A549 (cell line): ENCODE data around the gene COL12A1. TPM values are rescaled to one million over a fixed set of nuclear protein-coding genes. Genes with fewer than 3 reads are reported as not detected.

Source experiments
- ATAC-seq, 2 experiments: fragments of 200-7000 bp in 1 of 2; fragments of >200 bp in 1 of 2; cut with Nextera tagmentation in 1 of 2; cut with Tn5 transposase in 1 of 2; 3 replicates each; pipeline versions ENCODE4 v1.8.0 to v1.9.1; 2018 to 2020; ENCODE audit warnings: mild to moderate bottlenecking in 1 of 2, moderate library complexity in 1 of 2
- CTCF ChIA-PET: fragments of 300-600 bp; sonication (Branson Sonifier 250); formaldehyde crosslinking; extraction: SDS; loops from one replicate; lab custom pipeline; 2021; ENCODE audit warnings: antibody characterized with exemption, inconsistent platforms; lab: Yijun Ruan, JAX
- POLR2A ChIA-PET: fragments of 350-600 bp; formaldehyde crosslinking; extraction: SDS; loops from one replicate; lab custom pipeline; 2021; ENCODE audit warnings: antibody characterized with exemption, inconsistent platforms; lab: Yijun Ruan, JAX
- DNase-seq, 2 experiments: peaks; one replicate each; pipeline versions ENCODE4 v3.0.0 to v3.0.0-alpha.2; 2011 to 2016; ENCODE audit warnings: low read depth in 1 of 2, low spot score in 1 of 2
- FAIRE-seq: peaks from 2 replicates; lab custom pipeline; 2011; peaks lifted over from hg19 to GRCh38; lab: Jason Lieb, UNC
- H3K27ac ChIP-seq, 2 experiments: fragments of >200 bp; sonication (Bioruptor Twin); formaldehyde crosslinking; 3 replicates each; pipeline ENCODE4 v1.5.1; 2016 to 2017
- H3K4me1 ChIP-seq: fragments of >200 bp; sonication (Bioruptor Twin); formaldehyde crosslinking; 3 replicates; pipeline ENCODE4 v1.6.1; 2016
- H3K4me2 ChIP-seq: fragments of >200 bp; sonication (Bioruptor Twin); formaldehyde crosslinking; 3 replicates; pipeline ENCODE4 v1.6.1; 2016
- H3K4me3 ChIP-seq: fragments of >200 bp; sonication (Bioruptor Twin); formaldehyde crosslinking; 3 replicates; pipeline ENCODE4 v1.5.1; 2016
- H3K9me3 ChIP-seq: fragments of >200 bp; sonication (Bioruptor Twin); formaldehyde crosslinking; 3 replicates; pipeline ENCODE4 v1.6.1; 2016
- ATOH8 ChIP-seq: fragments of 250-450 bp; sonication (Bioruptor Pico); IDR thresholded peaks from 2 replicates; pipeline ENCODE4 v1.5.0; 2020; ENCODE audit warnings: low read depth, mild to moderate bottlenecking, moderate library complexity
- CHD4 ChIP-seq: fragments of 200-600 bp; sonication (generic); IDR thresholded peaks from 2 replicates; pipeline ENCODE4 v1.6.1; 2016; ENCODE audit warnings: antibody characterized with exemption, mild to moderate bottlenecking, borderline replicate concordance
- E2F6 ChIP-seq: IDR thresholded peaks from 2 replicates; pipeline ENCODE4 v1.6.1; 2012; ENCODE audit warnings: low read depth, borderline replicate concordance
- EHF ChIP-seq: fragments of 250-450 bp; sonication (Bioruptor Pico); IDR thresholded peaks from 2 replicates; pipeline ENCODE4 v1.5.0; 2020; ENCODE audit warnings: mild to moderate bottlenecking
- EHMT2 ChIP-seq: fragments of 200-600 bp; sonication (generic); IDR thresholded peaks from 2 replicates; pipeline ENCODE4 v1.6.1; 2016; ENCODE audit warnings: antibody characterized with exemption, low read depth, mild to moderate bottlenecking, moderate library complexity
- ESRRA ChIP-seq: fragments of 150-350 bp; IDR thresholded peaks from 2 replicates; pipeline ENCODE4 v1.6.1; 2014; ENCODE audit warnings: mild to moderate bottlenecking, low read length, borderline replicate concordance
- FOSB ChIP-seq: fragments of 250-450 bp; sonication (Bioruptor Pico); IDR thresholded peaks from 2 replicates; pipeline ENCODE4 v1.5.0; 2020; ENCODE audit warnings: mild to moderate bottlenecking, moderate library complexity
- HES2 ChIP-seq: fragments of >200 bp; sonication (Bioruptor Twin); formaldehyde crosslinking; IDR thresholded peaks from 2 replicates; pipeline ENCODE4 v1.6.1; 2016
- HEYL ChIP-seq: fragments of 250-450 bp; sonication (Bioruptor Pico); IDR thresholded peaks from 2 replicates; pipeline ENCODE4 v1.8.0; 2021; ENCODE audit warnings: mild to moderate bottlenecking, moderate library complexity
- HMGXB4 ChIP-seq: fragments of 250-450 bp; sonication (Bioruptor Pico); IDR thresholded peaks from 2 replicates; pipeline ENCODE4 v1.5.0; 2021; ENCODE audit warnings: mild to moderate bottlenecking, moderate library complexity, borderline replicate concordance
- HOXB13 ChIP-seq: fragments of 250-450 bp; sonication (Bioruptor Pico); IDR thresholded peaks from 2 replicates; pipeline ENCODE4 v1.5.0; 2020; ENCODE audit warnings: low read depth, mild to moderate bottlenecking, moderate library complexity
- HOXB5 ChIP-seq: fragments of 250-450 bp; sonication (Bioruptor Pico); IDR thresholded peaks from 2 replicates; pipeline ENCODE4 v1.5.0; 2020; ENCODE audit warnings: mild to moderate bottlenecking, moderate library complexity
- JUN ChIP-seq, 2 experiments: fragments of >200 bp; sonication (Bioruptor Twin); formaldehyde crosslinking; IDR thresholded peaks; 2 replicates in 1 of 2; 3 replicates in 1 of 2; pipeline ENCODE4 v1.6.1; 2016 to 2017
- MAFK ChIP-seq: fragments of 450-650 bp; IDR thresholded peaks from 2 replicates; pipeline ENCODE4 v1.6.1; 2014; ENCODE audit not compliant: partially characterized antibody
- MAX ChIP-seq: IDR thresholded peaks from 2 replicates; pipeline ENCODE4 v1.6.1; 2012
- MAZ ChIP-seq: fragments of 150-350 bp; IDR thresholded peaks from 2 replicates; pipeline ENCODE4 v1.6.1; 2014; ENCODE audit warnings: antibody characterized with exemption, low read depth, low read length, borderline replicate concordance
- MYC ChIP-seq: IDR thresholded peaks from 2 replicates; pipeline ENCODE4 v1.6.1; 2012; ENCODE audit warnings: mild to moderate bottlenecking, inconsistent platforms, low read length, improper control_type of control experiment, borderline replicate concordance
- PBX3 ChIP-seq: IDR thresholded peaks from 2 replicates; pipeline ENCODE4 v1.6.1; 2012
- RAD21 ChIP-seq, 2 experiments: fragments of >200 bp in 1 of 2; sonication (Bioruptor Twin) in 1 of 2; formaldehyde crosslinking in 1 of 2; IDR thresholded peaks in 1 of 2; conservative IDR thresholded peaks in 1 of 2; 2 replicates in 1 of 2; 3 replicates in 1 of 2; pipeline ENCODE4 v1.6.1; 2012 to 2018; ENCODE audit warnings: inconsistent platforms in 1 of 2
- RARB ChIP-seq: fragments of 250-450 bp; sonication (Bioruptor Pico); IDR thresholded peaks from 2 replicates; pipeline ENCODE4 v1.8.0; 2021; ENCODE audit warnings: mild to moderate bottlenecking, moderate library complexity
- RNF2 ChIP-seq: fragments of 200-600 bp; sonication (generic); IDR thresholded peaks from 2 replicates; pipeline ENCODE4 v1.6.1; 2016; ENCODE audit warnings: low read depth, mild to moderate bottlenecking, antibody characterized with exemption, moderate library complexity, borderline replicate concordance
- SMC3 ChIP-seq: fragments of >200 bp; sonication (Bioruptor Twin); formaldehyde crosslinking; IDR thresholded peaks from 3 replicates; pipeline ENCODE4 v1.6.1; 2018; ENCODE audit warnings: inconsistent platforms
- SREBF2 ChIP-seq: fragments of 450-650 bp; IDR thresholded peaks from 2 replicates; pipeline ENCODE4 v1.6.1; 2014; ENCODE audit warnings: mild to moderate bottlenecking, moderate library complexity
- TP53 ChIP-seq: fragments of 250-450 bp; sonication (Bioruptor Pico); IDR thresholded peaks from 2 replicates; pipeline ENCODE4 v1.5.0; 2021; ENCODE audit warnings: mild to moderate bottlenecking, moderate library complexity
- USF2 ChIP-seq: fragments of 450-650 bp; IDR thresholded peaks from 2 replicates; pipeline ENCODE4 v1.6.1; 2014; ENCODE audit warnings: antibody characterized with exemption
- ZC3H11A ChIP-seq: fragments of 450-650 bp; IDR thresholded peaks from 2 replicates; pipeline ENCODE4 v1.6.1; 2014; ENCODE audit warnings: antibody characterized with exemption, mild to moderate bottlenecking
- ZFP36 ChIP-seq: fragments of 450-650 bp; IDR thresholded peaks from 2 replicates; pipeline ENCODE4 v1.6.1; 2014; ENCODE audit warnings: borderline replicate concordance; ENCODE audit not compliant: partially characterized antibody
- ZNF302 ChIP-seq: fragments of 250-450 bp; sonication (Bioruptor Pico); IDR thresholded peaks from 2 replicates; pipeline ENCODE4 v1.9.0; 2021; ENCODE audit warnings: inconsistent platforms, mild to moderate bottlenecking, moderate library complexity
- ZSCAN20 ChIP-seq: fragments of 250-450 bp; sonication (Bioruptor Pico); IDR thresholded peaks from 2 replicates; pipeline ENCODE4 v1.8.0; 2022; ENCODE audit warnings: mild to moderate bottlenecking, moderate library complexity
- WGBS: methylation state at CpG from one replicate; pipeline ENCODE4 v1.1.6; 2017; ENCODE audit errors: missing lambda C conversion rate; 5-methylcytosine and 5-hydroxymethylcytosine counted together
- polyA plus RNA-seq, 4 experiments: library from polyadenylated mRNA; depleted of rRNA in 3 of 4; stranded (reverse); fragments of >200 nt; fragmentation: RNase III in 1 of 4; extraction: RNeasy Plus Mini Kit Qiagen cat#74134 plus additional on column Dnase treatment in 1 of 4; gene quantifications; 2 replicates in 3 of 4; 3 replicates in 1 of 4; pipeline ENCODE4 v1.2.3, GENCODE V29; 2011 to 2017

COL12A1 gene
- polyA plus RNA-seq, 2 of the 4 experiments (the other 2 are of a cell fraction) = 6.3 to 11.2 TPM

- ATAC-seq (no peak), DNase-seq (no peak), FAIRE-seq (no peak)
- ChIA-PET POLR2A (no interaction called here), CTCF (no interaction called here)
- no peak overlapping the region for H3K4me2 ChIP-seq
- H3K4me1 ChIP-seq = no peaks in the 10 kb centered on the region
- no peak overlapping the region for H3K27ac ChIP-seq
- WGBS = 83% methylated on average over 6 of the region's 6 CpGs
- no peak for TF ChIP-seq RARB (CRISPR knock-in tag)
- no peak for TF ChIP-seq EHF
- TF ChIP-seq TP53 (CRISPR knock-in tag) = no peak
- no peak for TF ChIP-seq ZSCAN20 (CRISPR knock-in tag)
- no peak for TF ChIP-seq MYC
- no peak for TF ChIP-seq ZC3H11A
- TF ChIP-seq CHD4 = no peak
- no peak for TF ChIP-seq USF2
- TF ChIP-seq ZFP36 = no peak
- no peak for TF ChIP-seq HMGXB4 (CRISPR knock-in tag)
- TF ChIP-seq MAX = no peak
- TF ChIP-seq SMC3 = no peak
- no peak for TF ChIP-seq ESRRA
- TF ChIP-seq ATOH8 (CRISPR knock-in tag) = no peak
- no peak for TF ChIP-seq ZNF302
- TF ChIP-seq HEYL (CRISPR knock-in tag) = no peak
- TF ChIP-seq EHMT2 = no peak
- TF ChIP-seq FOSB (CRISPR knock-in tag) = no peak
- TF ChIP-seq PBX3 = no peak
- TF ChIP-seq RNF2 = no peak
- no peaks in the 10 kb centered on the region for H3K9me3 ChIP-seq
- no peak overlapping the region for H3K4me3 ChIP-seq
These were observed 70.4 kb downstream of the COL12A1 start for GRCh38 chr6:75135450-75135849.

GRCh38 chr6:75130784-75131183 is 75.1 kb downstream of the COL12A1 start:
- no peaks in the 10 kb centered on the region for H3K9me3 ChIP-seq
- no peak overlapping the region for H3K27ac ChIP-seq
- no peak overlapping the region for H3K4me3 ChIP-seq
- ATAC-seq (no peak), FAIRE-seq (no peak), DNase-seq (no peak)
- 93% methylated on average over 8 of the region's 9 CpGs for WGBS
- H3K4me2 ChIP-seq = no peak overlapping the region
- TF ChIP-seq HES2 (no peak), ESRRA (no peak), ZSCAN20 (CRISPR knock-in tag) (no peak), RAD21 (conservative IDR thresholded peaks at IDR 0.05 in 1 of 2, IDR thresholded peaks at IDR 0.05 in 1 of 2) (no peak), HOXB5 (CRISPR knock-in tag) (no peak), MAFK (no peak), ZFP36 (no peak), E2F6 (no peak), JUN (IDR thresholded peaks at IDR 0.05) (no peak), HOXB13 (CRISPR knock-in tag) (no peak), MAZ (no peak), SREBF2 (no peak), RNF2 (no peak)
- ChIA-PET POLR2A (no interaction called here), CTCF (interaction anchor here (0.9 kb wide), 1 partner anchor 78 kb away, joined by 3 read pairs; no protein-coding TSS in a partner anchor)
- H3K4me1 ChIP-seq = no peaks in the 10 kb centered on the region
